WTC11 (cell line): ENCODE results near the gene RRP12.

Source experiments
- ATF2 ChIP-seq: sonication (generic); formaldehyde crosslinking; IDR thresholded peaks from 2 replicates; pipeline ENCODE4 v1.8.1; 2022; ENCODE audit warnings: low read depth, missing genetic modification reagents, borderline replicate concordance
- NR2C2 ChIP-seq: sonication (generic); formaldehyde crosslinking; IDR thresholded peaks from 2 replicates; pipeline ENCODE4 v1.8.0; 2022; ENCODE audit warnings: mild to moderate bottlenecking, missing genetic modification reagents

GRCh38 chr10:97321032-97321803 is 79.9 kb downstream of the RRP12 start:
- TF ChIP-seq ATF2 (CRISPR knock-in tag) (no peak), NR2C2 (no peak)
